Stimulated activated CD4-positive, alpha-beta T cell treated with anti-CD3 and anti-CD28 coated beads, Interleukin-1b, Interleukin-23, amount 100 ng/mL, for 24 hours (primary cell): Measurements from ENCODE around the gene PDHA2.
"Not testable (repeated sequence)": the region's sequence is repeated elsewhere in the genome, so short reads cannot be mapped to it uniquely, and the experiment has no call there.

ENCODE experiments used
- DNase-seq, 4 experiments: peaks; one replicate each; pipeline ENCODE4 v3.0.0-alpha.2; 2020; ENCODE audit warnings: low read depth in 4 of 4, low spot score in 1 of 4

Gene PDHA2

DNA sequence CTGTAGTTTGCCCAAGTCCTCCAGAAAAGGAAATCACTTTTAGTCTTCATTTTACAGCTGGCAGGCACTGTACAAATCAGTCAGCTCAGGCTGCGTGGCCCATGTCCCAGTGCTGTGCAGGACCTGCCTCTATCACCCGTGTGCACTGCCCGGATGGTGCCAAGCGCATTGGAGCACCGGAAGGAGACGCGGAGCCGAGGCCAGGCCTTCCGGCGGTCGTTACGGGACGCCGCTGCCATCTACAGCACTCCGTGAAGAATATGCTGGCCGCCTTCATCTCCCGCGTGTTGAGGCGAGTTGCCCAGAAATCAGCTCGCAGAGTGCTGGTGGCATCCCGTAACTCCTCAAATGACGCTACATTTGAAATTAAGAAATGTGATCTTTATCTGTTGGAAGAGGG, at the start of gene PDHA2:
Gene PDHA2 (plus strand): TSS at position 203 of the 400 bp plus-strand sequence. CDS start 58 bp downstream, at position 261.
- DNase-seq, result no peak

DNA sequence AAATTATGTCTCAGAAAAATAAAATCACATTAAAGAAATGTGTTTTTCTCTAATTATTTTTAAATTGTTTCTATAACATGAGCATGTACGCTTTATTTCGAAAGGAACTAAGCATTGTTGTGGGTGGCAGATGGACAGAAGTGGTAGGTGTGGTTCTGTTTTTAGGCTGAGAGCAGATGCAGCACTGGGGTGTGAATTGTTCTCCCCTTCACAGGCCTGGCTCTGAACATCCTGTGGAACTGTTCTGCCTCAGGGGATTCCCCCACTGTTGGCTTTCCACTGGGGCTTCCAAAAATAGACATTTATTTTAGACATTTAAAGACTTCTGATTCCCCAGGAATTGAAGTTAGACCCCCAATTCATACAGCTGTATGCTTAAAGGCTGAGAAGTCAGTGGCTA, 41.9 kb upstream of the PDHA2 start:
- DNase-seq, result no peak

DNA sequence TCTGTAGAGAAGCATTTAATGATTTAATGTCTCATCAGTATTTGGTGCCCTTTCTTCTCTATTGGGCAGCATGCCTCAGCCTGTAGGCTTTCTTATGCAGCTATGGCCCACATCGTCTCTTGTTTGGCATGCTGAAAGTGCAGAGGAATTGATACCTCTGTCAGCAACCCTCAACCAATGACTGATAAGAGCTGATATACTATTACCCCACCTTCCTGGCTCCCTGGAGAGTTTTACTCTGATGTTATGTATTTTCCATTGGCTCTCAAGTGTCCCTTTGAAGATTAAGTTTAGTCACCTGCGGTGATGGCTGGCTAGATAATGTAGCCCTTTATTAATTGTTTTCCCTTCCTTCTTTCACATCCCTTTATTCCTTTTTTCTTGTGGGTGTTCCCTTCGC, 41.2 kb upstream of the PDHA2 start:
- no peak for DNase-seq

DNA sequence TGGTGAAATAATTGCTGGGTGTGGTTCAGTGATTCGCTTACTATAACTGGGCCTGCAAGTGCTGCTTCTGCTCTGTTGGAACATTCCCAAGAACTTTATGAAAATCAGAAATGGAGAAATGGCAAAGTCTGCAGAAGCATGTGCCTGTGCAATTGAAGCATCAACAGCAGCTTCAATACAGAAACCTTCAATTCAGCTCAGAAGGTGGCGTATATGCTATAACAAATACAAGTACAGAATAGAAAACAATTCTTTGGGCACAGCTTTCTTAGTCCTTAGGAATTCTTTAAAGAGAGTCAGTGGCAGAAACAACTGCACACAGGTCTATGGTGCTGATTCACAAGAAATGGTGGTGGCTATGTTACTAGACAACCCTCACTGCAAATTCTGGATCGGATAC, 18.0 kb upstream of the PDHA2 start:
- no peak for DNase-seq

DNA sequence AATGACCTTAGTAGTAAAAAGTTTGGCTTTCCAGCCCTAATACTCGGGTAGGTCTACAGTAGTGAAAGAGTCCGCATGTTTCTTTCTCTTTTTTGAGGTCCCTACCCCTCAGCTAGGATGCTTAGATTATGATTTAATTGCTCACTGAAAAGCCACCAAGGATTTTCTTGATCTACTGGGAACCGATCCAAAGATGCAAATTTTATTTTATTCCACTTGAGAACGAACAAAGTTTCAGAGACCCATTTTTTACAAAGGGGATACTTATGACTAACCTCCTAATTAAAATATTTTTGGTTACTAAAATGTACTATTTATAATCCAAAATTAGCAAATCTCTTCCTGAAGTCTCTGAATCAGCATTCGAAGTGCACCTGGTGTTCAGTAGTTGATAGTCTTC, 14.3 kb upstream of the PDHA2 start:
- no peak for DNase-seq

DNA sequence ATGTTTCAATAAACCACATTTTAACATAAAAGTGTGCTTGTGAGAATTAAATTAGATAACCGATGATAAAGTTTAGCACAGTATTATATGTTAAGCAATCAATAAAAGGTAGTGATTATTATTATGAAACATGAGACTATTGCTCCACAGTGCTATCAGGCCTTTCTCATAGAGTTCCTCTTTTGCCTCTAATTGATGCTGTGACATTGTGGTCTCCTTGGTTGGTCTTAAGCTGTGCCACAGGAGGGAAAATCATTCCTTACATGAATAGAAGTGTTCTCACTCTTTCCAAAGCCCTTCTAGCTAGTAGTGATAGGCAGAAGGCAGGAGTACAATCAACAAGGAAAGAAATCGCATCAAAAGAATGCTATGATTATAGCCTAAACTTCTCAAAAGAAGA, 9.2 kb upstream of the PDHA2 start:
- DNase-seq, result no peak

DNA sequence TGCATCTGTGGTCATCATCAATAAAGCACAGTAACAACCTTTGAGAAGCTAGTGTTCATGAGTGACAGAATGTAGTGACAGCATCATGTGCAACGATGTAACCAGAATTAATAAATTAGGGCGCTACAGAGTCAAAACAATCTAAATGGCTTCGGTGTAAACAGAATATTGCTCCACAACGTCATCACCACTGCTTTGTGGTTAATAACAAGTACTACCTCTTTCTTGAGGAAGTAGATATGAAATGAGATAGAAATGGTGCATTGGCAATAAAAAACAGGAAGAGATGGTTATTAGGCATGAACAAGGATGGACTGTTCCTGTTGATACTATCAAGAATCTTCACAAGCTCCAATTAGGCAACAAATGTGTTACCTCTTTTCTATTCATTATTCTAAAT, 8.7 kb upstream of the PDHA2 start:
- DNase-seq, result no peak

DNA sequence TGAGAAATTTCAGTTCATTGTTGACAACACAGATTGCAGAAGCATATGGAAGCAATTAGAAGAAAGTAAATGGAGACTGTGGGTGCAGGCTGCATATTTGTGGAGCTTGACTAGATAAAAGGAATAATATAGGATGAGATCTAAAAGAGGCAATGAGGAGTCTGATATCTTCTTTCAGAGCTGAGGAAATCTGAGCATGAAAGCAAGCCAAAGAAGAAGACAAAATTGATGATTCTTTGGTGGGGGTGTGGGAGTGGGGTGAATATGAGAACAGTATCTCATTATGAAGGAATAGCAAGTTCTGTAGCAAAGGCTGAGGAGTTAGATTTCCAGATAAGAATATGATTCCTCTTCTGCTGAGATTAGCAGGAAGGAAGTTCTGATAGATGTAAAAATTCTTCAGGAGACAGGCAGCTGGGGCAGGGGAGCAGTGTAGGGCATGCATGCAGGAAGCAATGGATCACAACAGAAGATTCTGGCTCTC, 6.1 kb upstream of the PDHA2 start:
- DNase-seq, result no peak

DNA sequence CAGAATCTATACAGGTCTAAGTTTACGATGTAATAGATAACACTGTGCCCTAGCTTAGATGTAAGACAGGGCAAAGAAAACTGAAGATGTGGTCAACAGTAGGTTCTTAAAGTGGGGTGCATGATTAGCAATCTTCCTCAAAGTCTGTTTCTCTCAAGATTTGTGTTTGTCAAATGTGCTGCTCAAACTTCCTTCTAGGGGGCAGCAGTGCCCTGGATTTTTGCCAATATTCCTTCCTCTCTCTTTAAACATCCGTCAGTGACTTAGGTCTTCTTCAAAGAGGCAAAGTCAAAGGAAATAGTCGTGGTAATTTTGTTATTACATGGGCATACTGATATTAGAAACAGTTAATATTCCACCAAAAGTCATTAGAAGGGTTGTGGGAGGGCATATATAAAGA, 4.2 kb upstream of the PDHA2 start:
- DNase-seq, result no peak

DNA sequence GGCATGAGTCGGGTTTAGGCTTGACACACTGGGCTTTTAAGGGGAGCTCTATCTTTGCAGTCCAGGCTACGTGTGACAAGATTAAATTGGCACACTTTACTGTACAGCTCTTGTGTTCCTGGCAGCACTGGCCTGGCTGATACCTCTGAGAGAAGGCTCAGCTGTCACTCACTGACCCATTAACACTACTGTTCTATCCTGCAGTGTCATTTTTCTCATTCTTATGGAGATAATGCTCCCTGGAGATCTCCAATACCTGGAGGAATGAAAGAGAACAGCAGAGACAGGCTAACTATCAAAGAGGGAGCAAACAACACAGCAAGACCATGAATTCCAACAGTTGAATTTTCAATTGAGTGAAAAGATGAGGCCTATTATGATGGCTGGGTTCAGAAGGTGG, 1.7 kb upstream of the PDHA2 start:
- no peak for DNase-seq

DNA sequence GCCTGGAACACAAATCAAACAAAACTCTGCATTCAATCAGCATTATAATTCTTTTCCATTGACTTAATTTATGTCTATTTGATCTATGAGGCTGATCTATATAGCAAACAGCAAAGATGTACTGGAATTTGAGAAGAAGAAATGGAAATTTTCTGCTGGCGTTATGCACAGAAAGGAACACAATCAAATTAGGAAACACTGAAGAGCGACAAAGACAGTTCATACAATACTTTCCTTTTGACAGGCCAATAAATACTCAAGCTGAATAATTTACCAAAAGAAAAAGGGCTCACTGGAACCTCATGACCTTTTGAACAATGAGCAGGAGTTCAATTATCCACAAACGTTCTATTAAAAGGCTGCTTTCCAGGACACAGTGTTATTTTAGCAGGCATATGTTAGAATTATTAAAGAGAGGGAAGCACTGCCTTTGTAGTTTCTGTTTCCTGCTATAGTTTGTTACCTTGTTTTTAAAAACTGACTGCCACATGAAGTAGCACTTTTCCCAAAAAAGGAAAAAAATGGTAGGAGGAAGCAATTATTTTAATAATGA, 8.1 kb downstream of the PDHA2 start:
- no peak for DNase-seq

DNA sequence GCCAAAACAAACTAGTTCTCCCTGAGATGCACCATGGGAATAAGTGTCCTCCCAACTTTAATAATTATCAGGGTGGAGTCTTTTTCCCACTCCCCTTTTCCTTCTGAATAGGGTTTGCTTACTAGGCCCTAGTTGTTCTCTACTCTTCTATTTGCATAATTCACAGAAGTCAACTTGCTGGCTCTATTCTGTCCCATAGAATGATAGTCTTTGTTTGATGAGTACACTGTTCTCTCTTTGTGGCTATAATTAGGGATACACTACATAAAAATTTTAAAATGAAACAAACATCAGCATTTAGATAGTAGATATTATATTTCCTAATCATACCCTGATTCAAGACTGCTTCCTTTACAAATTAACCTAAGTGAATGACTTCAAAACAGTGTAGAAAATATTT, 10.3 kb downstream of the PDHA2 start:
- DNase-seq, result no peak

DNA sequence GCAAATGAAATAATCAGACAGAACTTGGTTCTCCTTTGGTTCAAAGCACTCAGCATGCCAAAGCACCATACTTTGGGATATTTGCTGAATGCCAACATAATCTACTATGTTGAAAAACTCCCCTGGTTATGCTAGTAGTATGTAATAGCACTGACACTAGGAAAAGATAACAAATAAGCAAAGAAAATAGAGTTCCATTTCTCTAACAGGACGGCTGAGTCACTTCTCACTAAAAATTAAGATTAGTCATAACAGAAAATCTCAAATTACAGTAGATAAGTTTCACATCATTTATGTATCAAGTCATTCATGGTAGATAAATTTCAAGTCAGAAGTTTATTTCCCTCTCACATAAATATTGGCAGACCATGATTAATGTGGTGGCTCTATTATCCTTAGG, 17.9 kb downstream of the PDHA2 start:
- DNase-seq, result no peak

DNA sequence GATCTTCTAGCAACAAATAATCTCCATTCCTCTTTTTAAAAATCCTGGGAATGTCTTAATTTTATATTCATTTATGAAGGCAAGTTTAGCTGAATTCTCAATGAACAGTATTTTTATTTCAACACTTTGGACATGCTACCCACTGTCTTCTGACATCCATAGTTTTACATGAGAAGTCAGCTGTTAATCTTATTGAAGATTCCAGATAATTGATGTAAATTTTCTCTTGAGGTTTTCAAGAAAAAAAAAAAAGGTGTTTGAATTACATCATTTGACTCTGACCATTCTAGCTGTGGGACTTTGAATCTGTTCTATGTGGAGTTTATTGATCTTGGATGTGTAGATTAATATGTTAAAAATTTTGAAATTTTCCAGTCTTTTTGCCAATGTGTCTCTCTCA, 28.0 kb downstream of the PDHA2 start:
- DNase-seq, result no peak

DNA sequence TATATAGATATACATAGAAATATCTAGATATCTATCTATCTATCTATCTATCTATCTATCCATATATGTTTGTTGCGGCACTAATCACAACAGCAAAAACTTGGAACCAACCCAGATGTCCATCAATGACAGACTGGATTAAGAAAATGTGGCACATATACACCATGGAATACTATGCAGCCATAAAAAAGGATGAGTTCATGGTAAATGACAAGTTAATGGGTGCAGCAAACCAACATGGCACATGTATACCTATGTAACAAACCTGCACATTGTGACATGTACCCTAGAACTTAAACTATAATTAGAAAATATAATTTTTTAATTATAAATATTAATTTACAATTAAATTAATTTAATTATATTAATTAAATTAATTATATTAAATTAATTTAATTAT, 29.5 kb downstream of the PDHA2 start:
- DNase-seq, result not testable (repeated sequence)

DNA sequence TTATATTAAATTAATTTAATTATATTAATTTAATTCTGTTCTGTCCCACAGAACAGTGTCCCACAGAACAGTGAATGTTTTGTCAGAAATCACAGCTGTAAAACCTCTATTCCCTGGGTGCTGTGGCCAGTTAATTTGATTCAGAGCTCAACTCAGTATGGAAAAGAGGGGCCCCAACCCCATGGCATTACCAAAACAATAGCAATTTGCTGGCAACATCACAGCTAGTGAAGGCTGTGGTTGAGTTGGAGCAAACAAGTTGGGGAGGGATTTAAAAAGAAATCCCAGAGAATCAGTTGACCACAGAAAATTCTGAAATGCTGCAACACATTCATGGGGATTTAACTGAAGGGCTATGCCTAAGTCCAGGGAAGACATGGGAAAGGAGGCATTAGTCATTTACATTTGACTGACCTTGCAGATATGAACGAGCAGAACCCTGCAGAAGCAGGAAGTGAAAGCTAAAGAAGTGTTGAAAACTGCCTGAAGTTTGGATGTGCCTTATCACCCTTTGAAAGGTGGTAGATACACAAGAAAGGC, 30.1 kb downstream of the PDHA2 start:
- no peak for DNase-seq

DNA sequence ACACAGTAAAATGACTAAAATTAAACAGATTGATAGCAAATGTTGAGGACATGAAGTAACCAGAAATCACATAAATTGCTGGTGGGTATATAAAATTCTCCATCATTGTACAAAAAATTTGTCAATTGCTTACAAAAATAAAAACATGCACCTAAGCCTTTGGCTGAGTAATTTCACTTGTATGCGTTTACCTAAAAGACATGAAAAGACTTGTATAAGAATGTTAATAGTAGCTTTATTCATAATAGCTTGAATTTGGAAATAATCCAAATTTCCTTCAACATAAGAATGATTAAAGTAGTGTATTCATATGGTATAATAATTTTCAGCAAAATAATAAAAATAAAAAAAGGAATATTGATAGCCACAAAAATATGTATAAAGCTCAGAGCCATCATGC, 37.7 kb downstream of the PDHA2 start:
- no peak for DNase-seq

DNA sequence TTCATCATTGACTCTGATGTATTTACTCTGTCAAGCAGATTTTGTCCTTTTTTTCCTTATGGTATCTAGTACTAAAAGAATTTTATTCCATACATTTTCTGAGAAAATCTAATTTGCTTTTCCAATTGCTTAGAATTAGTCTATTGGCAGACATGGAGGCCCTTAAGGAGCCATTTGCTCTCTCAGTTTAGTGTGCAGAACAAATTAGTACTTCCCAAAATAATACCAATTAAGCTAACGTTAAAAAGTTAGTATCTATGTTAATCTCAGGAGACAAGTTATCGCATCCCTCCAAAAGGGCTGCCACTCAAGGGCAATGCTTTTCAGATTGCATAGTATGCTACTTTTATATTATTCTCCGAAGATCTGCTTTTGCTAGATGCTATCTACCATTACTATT, 47.7 kb downstream of the PDHA2 start:
- DNase-seq, result no peak

DNA sequence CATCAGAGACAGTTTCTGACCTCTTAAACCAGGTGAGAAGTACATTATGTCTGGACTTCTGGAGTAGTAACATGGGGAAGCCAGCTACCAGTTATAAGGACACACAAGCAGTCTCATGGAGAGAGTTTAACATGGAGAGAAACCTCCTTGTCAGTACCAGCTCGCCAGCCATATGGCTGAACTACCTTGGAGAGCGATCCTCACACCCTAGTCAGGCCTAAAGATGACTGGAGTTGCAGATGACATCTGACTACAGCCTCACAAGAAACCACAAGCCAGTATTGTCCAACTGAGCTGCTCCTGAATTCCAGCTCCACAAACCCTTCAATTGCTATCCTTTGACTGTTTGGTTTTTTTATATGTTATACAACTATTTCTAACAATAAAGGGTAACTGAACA, 49.8 kb downstream of the PDHA2 start:
- no peak for DNase-seq
